ENCODE data around the gene MSH2.

The MSH2 gene

DNA sequence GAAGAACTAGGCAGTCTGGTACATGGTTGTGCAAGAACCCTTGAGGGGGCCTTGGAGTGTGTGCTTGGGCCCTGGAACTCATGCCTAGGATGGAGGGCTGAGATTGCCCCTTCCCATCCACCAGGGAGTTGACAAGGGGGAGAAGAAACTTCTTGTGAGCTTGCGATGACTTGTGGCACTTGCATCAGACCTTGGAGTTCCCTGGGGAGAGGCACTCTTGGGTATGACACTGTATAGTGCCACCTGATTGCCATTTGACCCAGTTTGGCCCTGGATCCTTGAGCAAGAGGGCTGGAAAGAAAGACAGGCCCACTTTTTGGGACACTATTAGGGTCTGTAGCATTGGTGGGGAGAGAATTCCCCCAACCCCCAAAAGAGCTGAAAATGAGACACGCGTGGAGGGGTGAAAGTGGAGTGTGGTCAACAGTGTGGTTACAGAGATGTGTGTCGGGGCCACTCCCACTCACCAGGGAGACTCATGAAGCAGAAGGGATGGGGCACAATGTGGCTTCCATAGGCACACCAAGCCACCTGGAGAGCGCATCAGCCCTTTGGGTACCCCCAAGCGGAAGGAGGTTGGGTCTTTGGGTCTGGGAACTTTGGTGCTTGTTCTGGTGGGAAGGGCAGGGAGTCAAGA, 101.3 kb downstream of the MSH2 start:
- no peak for DNase-seq (ENCODE audit: low read depth in 2 of 2)
- no peak overlapping the region for H3K4me3 ChIP-seq (replicated peaks in 1 of 2; ENCODE audit: low read depth in 2 of 2, low read length in 2 of 2)
- TF ChIP-seq, protein P1, sequence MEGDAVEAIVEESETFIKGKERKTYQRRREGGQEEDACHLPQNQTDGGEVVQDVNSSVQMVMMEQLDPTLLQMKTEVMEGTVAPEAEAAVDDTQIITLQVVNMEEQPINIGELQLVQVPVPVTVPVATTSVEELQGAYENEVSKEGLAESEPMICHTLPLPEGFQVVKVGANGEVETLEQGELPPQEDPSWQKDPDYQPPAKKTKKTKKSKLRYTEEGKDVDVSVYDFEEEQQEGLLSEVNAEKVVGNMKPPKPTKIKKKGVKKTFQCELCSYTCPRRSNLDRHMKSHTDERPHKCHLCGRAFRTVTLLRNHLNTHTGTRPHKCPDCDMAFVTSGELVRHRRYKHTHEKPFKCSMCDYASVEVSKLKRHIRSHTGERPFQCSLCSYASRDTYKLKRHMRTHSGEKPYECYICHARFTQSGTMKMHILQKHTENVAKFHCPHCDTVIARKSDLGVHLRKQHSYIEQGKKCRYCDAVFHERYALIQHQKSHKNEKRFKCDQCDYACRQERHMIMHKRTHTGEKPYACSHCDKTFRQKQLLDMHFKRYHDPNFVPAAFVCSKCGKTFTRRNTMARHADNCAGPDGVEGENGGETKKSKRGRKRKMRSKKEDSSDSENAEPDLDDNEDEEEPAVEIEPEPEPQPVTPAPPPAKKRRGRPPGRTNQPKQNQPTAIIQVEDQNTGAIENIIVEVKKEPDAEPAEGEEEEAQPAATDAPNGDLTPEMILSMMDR (IDR thresholded peaks at IDR 0.05; ENCODE audit: low read depth, low read length): no peak

DNA sequence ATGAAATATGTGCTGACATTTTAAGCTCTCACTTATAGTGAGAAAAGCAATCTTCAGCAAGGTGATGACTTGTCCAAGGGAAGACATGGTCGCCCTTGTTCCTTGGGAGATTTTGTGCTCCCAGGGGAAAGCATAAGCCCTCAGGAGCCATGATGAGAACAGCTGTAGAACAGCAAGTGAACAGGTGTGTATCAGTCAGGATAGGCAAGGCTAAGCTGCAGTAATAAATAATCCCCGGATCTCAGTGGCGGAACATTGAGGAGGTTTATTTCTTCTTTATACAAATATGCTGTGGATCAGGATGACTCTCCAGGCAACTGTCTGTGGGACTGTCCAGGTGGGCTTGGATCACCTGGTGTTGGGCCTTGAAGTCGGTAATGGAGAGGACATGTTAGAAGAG, 103.1 kb downstream of the MSH2 start:
- TF ChIP-seq, protein P1 (IDR thresholded peaks at IDR 0.05; ENCODE audit: low read depth, low read length): no peak
- no peak for DNase-seq (ENCODE audit: low read depth in 2 of 2)
- no peak overlapping the region for H3K4me3 ChIP-seq (replicated peaks in 1 of 2; ENCODE audit: low read depth in 2 of 2, low read length in 2 of 2)

DNA sequence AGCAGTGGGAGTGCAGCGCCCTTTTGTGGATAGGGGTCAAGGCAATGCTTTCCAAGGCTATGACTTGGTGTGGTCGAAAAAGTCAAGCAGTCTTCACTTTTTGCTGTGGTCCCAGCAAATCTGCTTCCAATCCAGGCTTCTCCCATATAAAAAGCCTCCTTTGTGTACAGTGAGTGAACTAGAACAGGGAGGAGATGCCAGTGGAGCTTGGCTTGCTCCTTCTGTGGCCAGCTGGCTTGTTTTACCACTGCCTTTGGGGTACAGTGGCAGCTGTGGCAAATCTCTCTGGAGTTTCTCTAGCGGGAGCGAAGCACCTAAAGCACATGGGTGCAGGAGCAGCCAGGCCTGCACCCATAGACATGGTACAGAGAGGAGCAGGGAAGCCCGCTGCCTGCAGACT, 103.5 kb downstream of the MSH2 start:
- DNase-seq (ENCODE audit: low read depth in 2 of 2): no peak
- H3K4me3 ChIP-seq (replicated peaks in 1 of 2; ENCODE audit: low read depth in 2 of 2, low read length in 2 of 2): no peak overlapping the region
- TF ChIP-seq, protein P1 (IDR thresholded peaks at IDR 0.05; ENCODE audit: low read depth, low read length): no peak

DNA sequence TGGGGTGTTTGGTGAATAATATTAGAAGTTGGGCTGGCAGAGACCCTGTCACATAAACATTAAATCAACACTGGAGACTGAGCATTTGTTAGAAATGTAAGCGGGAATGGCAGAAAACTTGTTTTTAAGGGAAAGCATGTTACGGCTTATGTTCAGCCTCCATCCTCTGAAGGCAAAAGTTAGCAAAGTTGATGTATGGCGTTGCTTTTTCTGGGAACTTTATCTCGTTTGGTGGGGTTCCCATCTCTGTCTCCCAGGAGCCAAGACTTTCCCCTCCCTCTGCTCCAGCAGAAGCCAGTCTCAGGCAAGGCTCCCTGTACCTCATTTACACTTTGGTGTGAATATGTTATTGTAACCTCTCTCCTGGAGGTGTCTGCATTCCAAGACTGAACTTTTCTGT, 105.1 kb downstream of the MSH2 start:
- TF ChIP-seq, protein P1 (IDR thresholded peaks at IDR 0.05; ENCODE audit: low read depth, low read length): no peak
- no peak overlapping the region for H3K4me3 ChIP-seq (replicated peaks in 1 of 2; ENCODE audit: low read depth in 2 of 2, low read length in 2 of 2)
- DNase-seq (ENCODE audit: low read depth in 2 of 2): no peak

DNA sequence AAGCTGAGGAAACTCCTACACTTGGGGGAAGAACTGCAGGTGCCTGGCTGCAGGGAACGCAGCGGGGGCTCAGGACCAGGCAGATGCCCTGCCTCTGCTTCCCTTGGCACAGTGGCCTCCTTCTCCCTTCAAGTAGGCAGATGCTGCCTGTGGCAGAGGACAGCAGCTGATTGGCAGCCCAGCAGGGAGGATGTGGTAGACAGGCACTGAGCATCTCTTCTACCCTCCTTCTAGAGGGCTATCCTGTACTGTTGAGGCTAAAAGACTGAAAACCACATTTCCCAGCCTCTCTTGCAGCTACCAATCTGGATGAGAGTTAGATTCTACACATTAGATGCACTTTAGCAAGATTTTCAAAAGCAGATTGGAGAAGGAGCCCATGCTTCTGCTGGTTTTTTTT, 105.7 kb downstream of the MSH2 start:
- no peak overlapping the region for H3K4me3 ChIP-seq (replicated peaks in 1 of 2; ENCODE audit: low read depth in 2 of 2, low read length in 2 of 2)
- DNase-seq (ENCODE audit: low read depth in 2 of 2): no peak
- TF ChIP-seq, protein P1 (IDR thresholded peaks at IDR 0.05; ENCODE audit: low read depth, low read length): no peak

DNA sequence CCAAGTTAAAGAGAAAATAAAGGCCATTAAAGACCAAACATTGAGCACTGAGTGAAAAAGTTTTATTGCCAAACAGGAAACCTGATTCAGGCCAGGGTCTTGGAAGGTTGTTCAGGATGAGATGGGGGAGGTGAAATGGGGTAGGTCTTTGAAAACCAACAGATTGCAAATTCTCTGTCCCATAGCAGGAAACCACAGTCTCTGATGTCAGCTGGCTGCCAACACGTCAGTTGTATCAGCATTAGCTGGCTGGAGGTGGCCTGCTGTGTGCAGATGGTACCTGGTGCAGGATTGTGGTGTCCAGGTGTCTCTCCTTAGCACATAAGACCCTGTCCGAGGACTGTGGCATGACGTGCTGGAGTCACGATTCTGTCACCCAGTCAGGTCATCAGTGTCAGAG, 106.3 kb downstream of the MSH2 start:
- TF ChIP-seq, protein P1 (IDR thresholded peaks at IDR 0.05; ENCODE audit: low read depth, low read length): no peak
- no peak overlapping the region for H3K4me3 ChIP-seq (replicated peaks in 1 of 2; ENCODE audit: low read depth in 2 of 2, low read length in 2 of 2)
- DNase-seq (ENCODE audit: low read depth in 2 of 2): peak in 1 of 2 donors; percentile 26

DNA sequence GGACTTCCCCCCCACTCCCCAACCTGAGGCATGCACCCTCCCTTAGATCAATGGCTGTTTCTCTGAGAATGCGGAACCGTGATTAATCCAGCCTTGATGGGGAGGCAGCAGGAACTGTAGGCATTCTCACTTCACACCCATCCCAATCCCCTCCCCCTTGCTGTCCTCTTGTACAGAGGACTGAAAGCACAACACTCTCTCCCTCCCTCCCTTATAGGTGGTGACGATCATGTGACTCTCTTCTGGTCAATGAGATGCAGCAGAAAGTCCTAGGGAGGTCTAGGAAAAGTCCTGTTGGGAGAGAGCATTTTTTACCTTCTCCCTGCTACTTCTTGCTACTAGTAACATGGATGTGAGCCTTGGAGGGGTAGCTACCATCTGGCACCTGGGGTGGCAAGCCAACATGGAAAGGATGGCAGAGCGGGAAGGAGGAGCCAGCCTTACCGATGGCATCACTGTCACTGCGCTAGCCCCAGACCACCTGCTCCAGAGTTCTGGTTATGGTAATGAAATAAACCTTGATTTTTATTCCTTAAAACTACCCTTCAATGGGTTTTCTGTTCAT, 106.9 kb downstream of the MSH2 start:
- DNase-seq (ENCODE audit: low read depth in 2 of 2): no peak
- no peak overlapping the region for H3K4me3 ChIP-seq (replicated peaks in 1 of 2; ENCODE audit: low read depth in 2 of 2, low read length in 2 of 2)
- TF ChIP-seq, protein P1 (IDR thresholded peaks at IDR 0.05; ENCODE audit: low read depth, low read length): no peak

Data from cardiac fibroblast (primary cell).